HepG2 (cell line): ENCODE data around the gene PODXL2. TPM values are rescaled to one million over a fixed set of nuclear protein-coding genes. Genes with fewer than 3 reads are reported as not detected.
A peak's percentile ranks its signal among the peaks of the same experiment; 100 is the strongest.

Experiments used
- ATAD3A ChIP-seq: sonication (generic); formaldehyde crosslinking; IDR thresholded peaks from 2 replicates; pipeline ENCODE4 v1.4.0; 2020; ENCODE audit warnings: missing genetic modification reagents
- ELF1 ChIP-seq: sonication (generic); formaldehyde crosslinking; IDR thresholded peaks from 2 replicates; pipeline ENCODE4 v1.4.0; 2020; ENCODE audit warnings: missing genetic modification reagents
- HMGA1 ChIP-seq: sonication (generic); formaldehyde crosslinking; conservative IDR thresholded peaks from 2 replicates; pipeline ENCODE4 v1.4.0; 2020; ENCODE audit warnings: missing genetic modification reagents
- JARID2 ChIP-seq: sonication (generic); formaldehyde crosslinking; IDR thresholded peaks from 2 replicates; pipeline ENCODE4 v1.8.1; 2023; ENCODE audit warnings: missing genetic modification reagents, inconsistent platforms; ENCODE audit not compliant: insufficient replicate concordance
- KDM4B ChIP-seq: sonication (generic); formaldehyde crosslinking; IDR thresholded peaks from 2 replicates; pipeline ENCODE4 v1.4.0; 2020; ENCODE audit warnings: missing genetic modification reagents
- KDM5B ChIP-seq: sonication (generic); formaldehyde crosslinking; IDR thresholded peaks from 2 replicates; pipeline ENCODE4 v1.4.0; 2020; ENCODE audit warnings: missing genetic modification reagents, mild to moderate bottlenecking, borderline replicate concordance
- NONO ChIP-seq, 2 experiments: fragments of 450-650 bp in 1 of 2; sonication (generic) in 1 of 2; formaldehyde crosslinking in 1 of 2; IDR thresholded peaks in 1 of 2; conservative IDR thresholded peaks in 1 of 2; 2 replicates each; pipeline versions ENCODE4 v1.6.1 to v1.8.0; 2017 to 2022; ENCODE audit warnings: mild to moderate bottlenecking in 1 of 2, missing genetic modification reagents in 1 of 2, moderate library complexity in 1 of 2
- PBX2 ChIP-seq: IDR thresholded peaks from 2 replicates; pipeline ENCODE4 v1.6.1; 2016; ENCODE audit warnings: control low read depth
- RFXAP ChIP-seq: sonication (generic); formaldehyde crosslinking; IDR thresholded peaks from 2 replicates; pipeline ENCODE4 v1.4.0; 2020; ENCODE audit warnings: missing genetic modification reagents, borderline replicate concordance
- SATB2 ChIP-seq: sonication (generic); formaldehyde crosslinking; IDR thresholded peaks from 2 replicates; pipeline ENCODE4 v1.5.0; 2020; ENCODE audit warnings: missing genetic modification reagents
- TCF7 ChIP-seq: sonication (generic); IDR thresholded peaks from 2 replicates; pipeline ENCODE4 v1.6.1; 2016; ENCODE audit warnings: antibody characterized with exemption, low read depth
- ZBTB38 ChIP-seq: sonication (generic); formaldehyde crosslinking; IDR thresholded peaks from 2 replicates; pipeline ENCODE4 v1.5.1; 2020; ENCODE audit warnings: mild to moderate bottlenecking, missing genetic modification reagents
- ZFP37 ChIP-seq: sonication (generic); formaldehyde crosslinking; IDR thresholded peaks from 2 replicates; pipeline ENCODE4 v1.4.0; 2020; ENCODE audit warnings: missing genetic modification reagents, borderline replicate concordance
- ZFP91 ChIP-seq: sonication (generic); formaldehyde crosslinking; IDR thresholded peaks from 2 replicates; pipeline ENCODE4 v1.9.0; 2022; ENCODE audit warnings: missing genetic modification reagents, mild to moderate bottlenecking, borderline replicate concordance
- ZNF367 ChIP-seq: sonication (generic); formaldehyde crosslinking; IDR thresholded peaks from 2 replicates; pipeline ENCODE4 v1.4.0; 2020; ENCODE audit warnings: missing genetic modification reagents, borderline replicate concordance
- ZNF552 ChIP-seq: sonication (generic); formaldehyde crosslinking; IDR thresholded peaks from 2 replicates; pipeline ENCODE4 v1.9.0; 2022; ENCODE audit warnings: missing genetic modification reagents, mild to moderate bottlenecking, borderline replicate concordance
- ZNF777 ChIP-seq: sonication (generic); formaldehyde crosslinking; IDR thresholded peaks from 2 replicates; pipeline ENCODE4 v1.4.0; 2020; ENCODE audit warnings: missing genetic modification reagents
- polyA plus RNA-seq, 8 experiments: library from polyadenylated mRNA; depleted of rRNA in 3 of 8; stranded (reverse) in 7 of 8; unstranded in 1 of 8; fragments of >200 nt; fragmentation: Illumina TruSeq in 4 of 8; extraction: Trizol in 4 of 8; gene quantifications; 2 replicates each; pipeline versions ENCODE4 v1.2.1 to v1.2.3, GENCODE V29; 2011 to 2016; ENCODE audit warnings: low read depth in 4 of 8, missing spikeins in 1 of 8, mixed read lengths in 1 of 8; ENCODE audit not compliant: insufficient read depth in 1 of 8
- total RNA-seq, 5 experiments: library from RNA; depleted of rRNA; stranded (reverse); fragments of >200 nt; fragmentation: Illumina TruSeq; extraction: Trizol; gene quantifications; 2 replicates each; pipeline ENCODE4 v1.2.3, GENCODE V29; 2016; ENCODE audit warnings: low read depth in 1 of 5
- TF ChIP-seq, protein P1 (sequence below): sonication (generic); formaldehyde crosslinking; IDR thresholded peaks from 2 replicates; pipeline ENCODE4 v1.8.0; 2022; ENCODE audit warnings: mild to moderate bottlenecking, missing genetic modification reagents, moderate library complexity
- TF ChIP-seq, protein P2 (sequence below): sonication (generic); formaldehyde crosslinking; IDR thresholded peaks from 2 replicates; pipeline ENCODE4 v1.4.0; 2020; ENCODE audit warnings: missing genetic modification reagents
- TF ChIP-seq, protein P3 (sequence below): sonication (generic); formaldehyde crosslinking; IDR thresholded peaks from 2 replicates; pipeline ENCODE4 v1.4.0; 2020; ENCODE audit warnings: missing genetic modification reagents

Gene PODXL2
- total and polyA plus RNA-seq, 2 of the 13 experiments (the other 11 are each of a cell fraction or from before 2014, with no cell fraction given), result 20.4 to 25.1 TPM

- TF ChIP-seq PBX2 (no peak), ZBTB38 (CRISPR knock-in tag) (peak; percentile 56; the same call in 1 of the 2 replicates), NONO (IDR thresholded peaks at IDR 0.05) (no peak), NONO (CRISPR knock-in tag; conservative IDR thresholded peaks at IDR 0.05) (peak; percentile 18; the same call in 1 of the 2 replicates), JARID2 (CRISPR knock-in tag) (no peak), HMGA1 (CRISPR knock-in tag) (no peak), ZNF552 (0 out of 2 replicates have a peak, but pooled peaks have one; percentile 70), SATB2 (CRISPR knock-in tag) (0 out of 2 replicates have a peak, but pooled peaks have one; percentile 33), ZNF367 (CRISPR knock-in tag) (no peak), TCF7 (no peak), ATAD3A (CRISPR knock-in tag) (no peak), ZFP91 (CRISPR knock-in tag) (peak; percentile 32; the same call in 1 of the 2 replicates), RFXAP (CRISPR knock-in tag) (peak; percentile 72; the same call in 1 of the 2 replicates), KDM4B (CRISPR knock-in tag) (no peak), ZFP37 (CRISPR knock-in tag) (no peak), ZNF777 (CRISPR knock-in tag) (peak; percentile 43; the same call in 1 of the 2 replicates), ELF1 (CRISPR knock-in tag) (0 out of 2 replicates have a peak, but pooled peaks have one; percentile 15), KDM5B (peak; percentile 88)
- TF ChIP-seq, protein P1, sequence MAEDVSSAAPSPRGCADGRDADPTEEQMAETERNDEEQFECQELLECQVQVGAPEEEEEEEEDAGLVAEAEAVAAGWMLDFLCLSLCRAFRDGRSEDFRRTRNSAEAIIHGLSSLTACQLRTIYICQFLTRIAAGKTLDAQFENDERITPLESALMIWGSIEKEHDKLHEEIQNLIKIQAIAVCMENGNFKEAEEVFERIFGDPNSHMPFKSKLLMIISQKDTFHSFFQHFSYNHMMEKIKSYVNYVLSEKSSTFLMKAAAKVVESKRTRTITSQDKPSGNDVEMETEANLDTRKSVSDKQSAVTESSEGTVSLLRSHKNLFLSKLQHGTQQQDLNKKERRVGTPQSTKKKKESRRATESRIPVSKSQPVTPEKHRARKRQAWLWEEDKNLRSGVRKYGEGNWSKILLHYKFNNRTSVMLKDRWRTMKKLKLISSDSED (CRISPR knock-in tag), result no peak
- TF ChIP-seq, protein P2, sequence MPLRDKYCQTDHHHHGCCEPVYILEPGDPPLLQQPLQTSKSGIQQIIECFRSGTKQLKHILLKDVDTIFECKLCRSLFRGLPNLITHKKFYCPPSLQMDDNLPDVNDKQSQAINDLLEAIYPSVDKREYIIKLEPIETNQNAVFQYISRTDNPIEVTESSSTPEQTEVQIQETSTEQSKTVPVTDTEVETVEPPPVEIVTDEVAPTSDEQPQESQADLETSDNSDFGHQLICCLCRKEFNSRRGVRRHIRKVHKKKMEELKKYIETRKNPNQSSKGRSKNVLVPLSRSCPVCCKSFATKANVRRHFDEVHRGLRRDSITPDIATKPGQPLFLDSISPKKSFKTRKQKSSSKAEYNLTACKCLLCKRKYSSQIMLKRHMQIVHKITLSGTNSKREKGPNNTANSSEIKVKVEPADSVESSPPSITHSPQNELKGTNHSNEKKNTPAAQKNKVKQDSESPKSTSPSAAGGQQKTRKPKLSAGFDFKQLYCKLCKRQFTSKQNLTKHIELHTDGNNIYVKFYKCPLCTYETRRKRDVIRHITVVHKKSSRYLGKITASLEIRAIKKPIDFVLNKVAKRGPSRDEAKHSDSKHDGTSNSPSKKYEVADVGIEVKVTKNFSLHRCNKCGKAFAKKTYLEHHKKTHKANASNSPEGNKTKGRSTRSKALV, result peak; percentile 48; the same call in 1 of the 2 replicates
- TF ChIP-seq, protein P3, sequence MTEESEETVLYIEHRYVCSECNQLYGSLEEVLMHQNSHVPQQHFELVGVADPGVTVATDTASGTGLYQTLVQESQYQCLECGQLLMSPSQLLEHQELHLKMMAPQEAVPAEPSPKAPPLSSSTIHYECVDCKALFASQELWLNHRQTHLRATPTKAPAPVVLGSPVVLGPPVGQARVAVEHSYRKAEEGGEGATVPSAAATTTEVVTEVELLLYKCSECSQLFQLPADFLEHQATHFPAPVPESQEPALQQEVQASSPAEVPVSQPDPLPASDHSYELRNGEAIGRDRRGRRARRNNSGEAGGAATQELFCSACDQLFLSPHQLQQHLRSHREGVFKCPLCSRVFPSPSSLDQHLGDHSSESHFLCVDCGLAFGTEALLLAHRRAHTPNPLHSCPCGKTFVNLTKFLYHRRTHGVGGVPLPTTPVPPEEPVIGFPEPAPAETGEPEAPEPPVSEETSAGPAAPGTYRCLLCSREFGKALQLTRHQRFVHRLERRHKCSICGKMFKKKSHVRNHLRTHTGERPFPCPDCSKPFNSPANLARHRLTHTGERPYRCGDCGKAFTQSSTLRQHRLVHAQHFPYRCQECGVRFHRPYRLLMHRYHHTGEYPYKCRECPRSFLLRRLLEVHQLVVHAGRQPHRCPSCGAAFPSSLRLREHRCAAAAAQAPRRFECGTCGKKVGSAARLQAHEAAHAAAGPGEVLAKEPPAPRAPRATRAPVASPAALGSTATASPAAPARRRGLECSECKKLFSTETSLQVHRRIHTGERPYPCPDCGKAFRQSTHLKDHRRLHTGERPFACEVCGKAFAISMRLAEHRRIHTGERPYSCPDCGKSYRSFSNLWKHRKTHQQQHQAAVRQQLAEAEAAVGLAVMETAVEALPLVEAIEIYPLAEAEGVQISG, result peak; percentile 56
Measured at GRCh38 chr3:127628788-127629466, at the start of gene PODXL2 (continued).
